ENCODE data around the gene HDAC11.

The HDAC11 gene

DNA sequence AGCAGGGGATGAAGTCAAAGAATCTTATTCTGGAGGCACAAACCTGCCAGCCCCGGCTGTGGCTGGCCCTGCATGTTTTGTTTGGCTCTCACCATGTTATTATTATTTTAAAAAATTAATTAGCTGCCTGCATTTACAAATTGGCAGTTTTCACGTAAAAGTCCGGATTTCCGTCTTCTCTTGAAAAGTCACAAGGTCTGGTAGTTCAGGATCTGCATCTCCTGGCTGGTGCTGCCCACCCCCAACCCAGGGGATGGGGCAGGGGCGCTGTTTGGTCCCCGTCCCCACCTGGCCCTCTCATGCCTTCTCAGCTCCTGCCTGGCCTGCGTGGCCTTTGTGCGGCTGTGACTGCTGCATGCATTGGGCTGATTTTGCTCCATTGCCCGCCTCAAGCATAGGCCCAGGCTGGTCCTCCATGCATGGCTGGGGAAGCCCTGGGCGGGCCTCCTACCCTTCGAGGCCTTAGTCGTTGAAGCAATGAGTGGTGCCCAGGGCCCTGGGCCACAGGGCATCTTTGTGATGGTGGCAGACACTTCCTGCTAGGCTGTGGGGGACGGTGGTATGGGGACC lies 70.8 kb downstream of the HDAC11 start:
- in situ Hi-C loops (cut with MboI; ENCODE audit: low sequenced_read_pairs, unreplicated experiment), result no loop called here
- no peak for DNase-seq (ENCODE audit: low spot score)
- no peak for TF ChIP-seq CTCF (IDR thresholded peaks at IDR 0.05; ENCODE audit: borderline replicate concordance, control extremely low read depth, extremely low read depth, insufficient read depth, missing control alignments)

DNA sequence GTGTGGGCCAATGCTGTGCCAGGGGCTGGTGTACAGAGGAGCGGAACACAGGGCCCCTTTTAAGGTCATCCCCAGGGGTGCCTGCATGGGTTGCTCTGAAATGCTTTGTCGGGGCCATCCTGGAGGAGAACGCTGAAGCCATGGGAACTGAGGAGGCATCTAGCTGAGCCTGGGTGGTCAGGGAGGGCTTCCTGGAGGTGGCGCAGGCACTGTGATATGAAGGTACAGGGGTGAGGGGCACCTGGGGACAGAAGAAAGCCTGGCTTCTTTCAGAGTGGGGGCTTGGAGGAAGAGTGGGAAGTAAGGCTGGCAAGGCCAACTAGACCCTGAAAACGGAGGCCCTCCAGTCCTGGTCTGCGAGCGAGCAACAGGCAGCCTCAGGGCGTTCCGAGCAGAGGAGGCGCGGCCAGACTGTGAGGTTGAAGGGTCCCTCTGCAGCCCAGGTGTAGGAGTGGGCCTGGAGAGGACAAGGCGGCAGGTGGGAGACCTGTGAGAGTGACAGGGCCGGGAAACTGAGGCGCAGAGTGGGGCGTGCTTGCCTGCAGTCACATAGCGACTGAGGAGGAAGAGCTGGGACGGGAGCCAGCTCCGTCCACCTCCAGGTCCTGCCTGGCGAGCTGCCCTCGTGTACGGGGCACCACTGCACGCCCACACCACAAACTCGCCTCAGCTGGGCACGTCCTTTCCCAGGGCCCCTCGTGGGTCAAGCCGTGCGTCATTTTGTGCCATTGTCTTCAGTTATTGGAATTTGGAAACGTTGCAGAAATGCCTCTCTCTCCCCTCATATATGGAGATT lies 72.9 kb downstream of the HDAC11 start:
- in situ Hi-C loops (cut with MboI; ENCODE audit: low sequenced_read_pairs, unreplicated experiment), result no loop called here
- TF ChIP-seq CTCF (IDR thresholded peaks at IDR 0.05; ENCODE audit: borderline replicate concordance, control extremely low read depth, extremely low read depth, insufficient read depth, missing control alignments), result no peak
- no peak for DNase-seq (ENCODE audit: low spot score)

- no peak for TF ChIP-seq CTCF (IDR thresholded peaks at IDR 0.05; ENCODE audit: borderline replicate concordance, control extremely low read depth, extremely low read depth, insufficient read depth, missing control alignments)
- no peak for DNase-seq (ENCODE audit: low spot score)
- in situ Hi-C loops (cut with MboI; ENCODE audit: low sequenced_read_pairs, unreplicated experiment), result no loop called here
Observed at GRCh38 chr3:13553686-13554085, 73.6 kb downstream of the HDAC11 start.

GRCh38 chr3:13555753-13556152 lies 75.6 kb downstream of the HDAC11 start:
- in situ Hi-C loops (cut with MboI; ENCODE audit: low sequenced_read_pairs, unreplicated experiment), result no loop called here
- TF ChIP-seq CTCF (IDR thresholded peaks at IDR 0.05; ENCODE audit: borderline replicate concordance, control extremely low read depth, extremely low read depth, insufficient read depth, missing control alignments), result no peak
- DNase-seq (ENCODE audit: low spot score), result no peak

Measured in GM13976 (cell line).